Vagina (tissue), 2 donors: ENCODE results near the gene SREBF2. TPM values are rescaled to one million over a fixed set of nuclear protein-coding genes. Genes with fewer than 3 reads are reported as not detected.

Experiments
- DNase-seq, 2 donors: peaks; one replicate each; pipeline ENCODE4 v3.0.0-alpha.2; 2017; ENCODE audit errors: extremely low spot score in 2 of 2
- H3K27ac ChIP-seq: fragments of 200-600 bp; sonication (generic); one replicate; pipeline ENCODE4 v1.5.1; 2019
- H3K27me3 ChIP-seq: fragments of 200-600 bp; sonication (generic); one replicate; pipeline ENCODE4 v1.5.1; 2019
- H3K36me3 ChIP-seq, 2 donors: fragments of 200-600 bp; sonication (generic); one replicate each; pipeline ENCODE4 v1.5.1; 2017 to 2019
- H3K4me1 ChIP-seq: fragments of 200-600 bp; sonication (generic); one replicate; pipeline ENCODE4 v1.5.1; 2019
- H3K4me3 ChIP-seq, 2 donors: fragments of 200-600 bp; sonication (generic); 1 replicate in 1 of 2; 2 replicates in 1 of 2; pipeline ENCODE4 v1.5.1; 2016 to 2019
- H3K9me3 ChIP-seq: fragments of 200-600 bp; sonication (generic); one replicate; pipeline ENCODE4 v1.5.1; 2019
- POLR2A ChIP-seq, 2 donors: fragments of 450-650 bp; IDR thresholded peaks; one replicate each; pipeline ENCODE4 v1.6.1; 2017; ENCODE audit warnings: antibody characterized with exemption in 2 of 2, mild to moderate bottlenecking in 2 of 2, moderate library complexity in 2 of 2
- POLR2AphosphoS5 ChIP-seq, 2 donors: sonication (generic); formaldehyde crosslinking; IDR thresholded peaks; one replicate each; pipeline ENCODE4 v1.9.0; 2017; ENCODE audit warnings: antibody characterized with exemption in 2 of 2, mild to moderate bottlenecking in 2 of 2, low read depth in 1 of 2; ENCODE audit not compliant: insufficient read depth in 1 of 2
- intact Hi-C: fragments of 100-400 bp; cut with DNase I; formaldehyde crosslinking; loops from one replicate; pipeline ENCODE4 v1.15.1; 2023
- total RNA-seq: library from RNA; depleted of rRNA; stranded (reverse); fragments of >200 nt; gene quantifications from one replicate; pipeline ENCODE4 v1.2.3, GENCODE V29; 2016
- TF ChIP-seq, protein P1 (sequence below), 3 experiments: fragments of 450-650 bp in 2 of 3; fragments of 200-600 bp in 1 of 3; sonication (generic) in 1 of 3; IDR thresholded peaks; one replicate each; pipeline ENCODE4 v1.5.1; 2017 to 2019; ENCODE audit warnings: antibody characterized with exemption in 3 of 3, mild to moderate bottlenecking in 2 of 3, moderate library complexity in 2 of 3

The SREBF2 gene
- total RNA-seq, 1 donor from 2014 or later = 98.0 TPM

DNA sequence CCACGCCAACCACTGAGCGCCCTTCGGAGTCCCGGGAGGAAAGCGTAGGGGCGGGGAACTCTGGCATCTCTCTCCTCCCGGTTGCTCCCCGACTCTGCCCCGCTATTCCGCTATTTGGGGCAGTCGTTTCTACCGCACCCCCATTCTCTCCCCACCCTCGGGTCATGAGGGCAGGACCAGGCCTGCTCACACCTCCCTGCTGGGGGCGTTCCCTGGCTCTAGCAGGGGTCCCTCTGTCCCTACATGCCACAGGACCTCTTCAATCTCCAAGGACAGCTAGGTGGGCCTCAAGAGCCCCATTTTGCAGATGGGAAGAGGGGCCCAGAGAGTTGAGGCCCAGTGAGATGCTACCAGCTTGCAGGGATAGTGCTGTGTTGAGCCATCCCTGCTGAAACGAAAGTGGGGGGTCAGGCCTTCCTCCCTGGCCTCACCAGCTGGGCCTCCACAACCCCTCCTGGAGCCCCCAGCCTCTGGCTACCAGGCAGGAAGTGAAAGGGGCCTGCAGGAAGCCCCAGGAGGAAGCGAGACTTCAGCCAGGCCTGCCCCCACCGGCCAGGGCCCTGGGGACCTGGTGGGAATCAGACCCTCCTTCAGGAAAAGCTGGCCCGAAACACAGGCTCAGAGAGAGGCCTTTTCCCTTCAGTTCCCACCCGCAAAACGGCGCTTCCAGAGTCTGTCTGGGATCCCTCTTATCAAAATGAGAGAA lies 87.5 kb downstream of the SREBF2 start:
- H3K27ac ChIP-seq = no peak overlapping the region
- no peaks in the 10 kb centered on the region for H3K36me3 ChIP-seq
- intact Hi-C loops = no loop called here
- peaks cover 9% of the 10 kb centered on the region for H3K27me3 ChIP-seq
- peak overlapping the region; percentile 44 to 48 for H3K4me3 ChIP-seq
- DNase-seq = no peak
- H3K9me3 ChIP-seq = no peaks in the 10 kb centered on the region
- peaks cover 16% of the 10 kb centered on the region for H3K4me1 ChIP-seq
- TF ChIP-seq, protein P1, sequence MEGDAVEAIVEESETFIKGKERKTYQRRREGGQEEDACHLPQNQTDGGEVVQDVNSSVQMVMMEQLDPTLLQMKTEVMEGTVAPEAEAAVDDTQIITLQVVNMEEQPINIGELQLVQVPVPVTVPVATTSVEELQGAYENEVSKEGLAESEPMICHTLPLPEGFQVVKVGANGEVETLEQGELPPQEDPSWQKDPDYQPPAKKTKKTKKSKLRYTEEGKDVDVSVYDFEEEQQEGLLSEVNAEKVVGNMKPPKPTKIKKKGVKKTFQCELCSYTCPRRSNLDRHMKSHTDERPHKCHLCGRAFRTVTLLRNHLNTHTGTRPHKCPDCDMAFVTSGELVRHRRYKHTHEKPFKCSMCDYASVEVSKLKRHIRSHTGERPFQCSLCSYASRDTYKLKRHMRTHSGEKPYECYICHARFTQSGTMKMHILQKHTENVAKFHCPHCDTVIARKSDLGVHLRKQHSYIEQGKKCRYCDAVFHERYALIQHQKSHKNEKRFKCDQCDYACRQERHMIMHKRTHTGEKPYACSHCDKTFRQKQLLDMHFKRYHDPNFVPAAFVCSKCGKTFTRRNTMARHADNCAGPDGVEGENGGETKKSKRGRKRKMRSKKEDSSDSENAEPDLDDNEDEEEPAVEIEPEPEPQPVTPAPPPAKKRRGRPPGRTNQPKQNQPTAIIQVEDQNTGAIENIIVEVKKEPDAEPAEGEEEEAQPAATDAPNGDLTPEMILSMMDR (IDR thresholded peaks at IDR 0.05) = no peak
- TF ChIP-seq POLR2A (IDR thresholded peaks at IDR 0.05) = no peak
- TF ChIP-seq POLR2AphosphoS5 (IDR thresholded peaks at IDR 0.05; ENCODE audit: insufficient read depth in 1 of 2, low read depth in 1 of 2) = no peak

DNA sequence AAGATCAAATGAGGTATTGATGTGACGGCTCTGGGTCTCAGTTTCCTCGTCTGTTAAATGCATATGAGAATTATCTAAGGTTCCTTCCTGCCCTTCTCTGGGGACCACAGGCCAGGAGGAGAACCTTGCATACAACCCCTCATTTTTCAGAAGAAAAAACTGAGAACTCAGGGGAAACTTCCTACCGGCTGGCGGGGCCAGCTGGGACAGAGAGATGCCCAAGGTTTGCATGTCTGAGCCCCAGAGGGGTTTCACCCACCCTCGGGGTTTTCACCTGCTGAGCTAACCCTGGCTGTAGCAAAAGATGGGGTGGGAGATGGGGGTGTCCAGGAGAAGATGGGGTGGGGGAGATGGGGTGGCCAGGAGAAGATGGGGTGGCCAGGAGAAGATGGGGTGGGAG lies 89.4 kb downstream of the SREBF2 start:
- Histone ChIP-seq H3K27ac (no peak overlapping the region), H3K4me3 (no peak overlapping the region), H3K36me3 (no peaks in the 10 kb centered on the region), H3K27me3 (peaks cover 4% of the 10 kb centered on the region), H3K9me3 (no peaks in the 10 kb centered on the region), H3K4me1 (peaks cover 26% of the 10 kb centered on the region)
- DNase-seq = no peak
- intact Hi-C loops = no loop called here
- TF ChIP-seq, protein P1 (IDR thresholded peaks at IDR 0.05) = no peak
- no peak for TF ChIP-seq POLR2AphosphoS5 (IDR thresholded peaks at IDR 0.05; ENCODE audit: insufficient read depth in 1 of 2, low read depth in 1 of 2)
- no peak for TF ChIP-seq POLR2A (IDR thresholded peaks at IDR 0.05)

DNA sequence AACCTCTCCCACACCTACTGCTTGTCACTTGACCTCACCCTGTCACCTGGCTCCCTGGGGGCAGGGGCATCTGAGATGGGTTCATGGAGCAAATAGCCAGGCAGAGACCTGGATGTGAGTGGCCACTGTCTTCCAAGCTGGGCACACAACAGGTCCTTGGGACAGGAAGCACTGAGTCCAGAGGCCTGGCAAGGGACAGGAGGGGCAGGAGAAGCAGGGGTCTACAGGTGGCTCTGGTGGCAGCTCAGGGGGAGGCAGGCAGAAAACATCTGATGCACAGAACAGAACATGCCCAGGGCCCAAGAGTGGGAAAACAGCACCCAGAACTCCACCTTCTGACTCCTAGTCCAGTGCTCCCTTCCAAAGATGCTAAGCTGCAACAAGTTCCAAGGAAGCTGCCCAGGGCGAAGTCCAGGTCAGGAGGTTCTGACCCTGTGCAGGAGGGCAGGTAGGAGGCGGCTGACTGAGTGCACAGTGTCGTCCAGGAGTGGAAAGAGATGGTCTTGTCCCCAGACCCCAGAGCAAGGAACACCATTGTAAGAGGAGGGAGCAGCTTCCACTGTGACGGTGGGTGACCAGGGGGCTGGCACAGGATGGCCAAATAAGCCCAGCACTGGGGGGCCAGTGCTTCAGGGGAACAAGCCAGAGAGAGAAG lies 90.2 kb downstream of the SREBF2 start:
- H3K27ac ChIP-seq = no peak overlapping the region
- H3K4me1 ChIP-seq = peaks cover 26% of the 10 kb centered on the region
- DNase-seq = no peak
- H3K36me3 ChIP-seq = no peaks in the 10 kb centered on the region
- TF ChIP-seq, protein P1 (IDR thresholded peaks at IDR 0.05) = no peak
- TF ChIP-seq POLR2A (IDR thresholded peaks at IDR 0.05) (no peak), POLR2AphosphoS5 (IDR thresholded peaks at IDR 0.05; ENCODE audit: insufficient read depth in 1 of 2, low read depth in 1 of 2) (no peak)
- no peaks in the 10 kb centered on the region for H3K27me3 ChIP-seq
- no peak overlapping the region for H3K4me3 ChIP-seq
- H3K9me3 ChIP-seq = no peaks in the 10 kb centered on the region
- intact Hi-C loops = no loop called here

DNA sequence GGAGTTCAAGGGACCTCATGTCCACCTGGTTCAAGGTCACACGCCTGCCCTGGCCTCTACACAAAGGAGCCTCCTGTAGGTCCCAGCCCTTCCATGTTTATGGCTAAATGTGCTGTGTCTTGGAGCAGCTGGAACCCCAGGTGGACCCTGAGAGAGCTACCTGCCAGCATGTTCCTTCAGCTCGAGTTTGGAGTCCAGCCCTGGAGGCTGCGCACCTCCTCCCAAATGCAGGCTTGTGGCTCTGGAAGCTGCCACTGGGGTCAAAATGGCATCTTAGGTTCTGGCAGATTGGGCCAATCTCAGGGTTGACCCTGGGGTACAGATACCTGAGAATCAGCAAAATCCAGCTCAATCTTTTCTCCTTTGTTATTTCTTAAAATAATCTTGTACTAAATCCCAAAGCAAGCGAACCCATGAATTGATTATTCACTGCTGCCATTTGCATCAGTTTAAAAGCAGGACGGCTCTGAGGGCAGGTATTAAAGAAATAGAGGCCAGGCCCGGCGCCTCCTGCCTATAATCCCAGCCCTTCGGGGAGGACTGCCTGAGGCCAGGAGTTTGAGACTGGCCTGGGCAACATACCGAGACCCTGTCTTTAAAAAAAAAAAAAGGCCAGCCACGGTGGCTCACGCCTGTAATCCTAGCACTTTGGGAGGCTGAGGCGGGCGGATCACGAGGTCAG lies 90.8 kb downstream of the SREBF2 start:
- Histone ChIP-seq H3K36me3 (no peaks in the 10 kb centered on the region), H3K27ac (no peak overlapping the region), H3K27me3 (no peaks in the 10 kb centered on the region), H3K4me3 (no peak overlapping the region), H3K4me1 (peaks cover 26% of the 10 kb centered on the region), H3K9me3 (no peaks in the 10 kb centered on the region)
- TF ChIP-seq, protein P1 (IDR thresholded peaks at IDR 0.05) = no peak
- no peak for TF ChIP-seq POLR2A (IDR thresholded peaks at IDR 0.05)
- no peak for TF ChIP-seq POLR2AphosphoS5 (IDR thresholded peaks at IDR 0.05; ENCODE audit: insufficient read depth in 1 of 2, low read depth in 1 of 2)
- intact Hi-C loops = no loop called here
- no peak for DNase-seq
